GM13977 (cell line): ENCODE results near the gene KCNQ4.

Experiments
- DNase-seq: peaks from one replicate; pipeline ENCODE4 v3.0.0; 2012; ENCODE audit warnings: low spot score
- in situ Hi-C: fragments of 300-500 bp; cut with MboI; formaldehyde crosslinking; loops from one replicate; pipeline ENCODE4 v1.12.0; 2022; ENCODE audit warnings: low sequenced_read_pairs, low pct_unique_long_range_greater_than_20kb, mixed read lengths, inconsistent platforms; ENCODE audit not compliant: unreplicated experiment
- TF ChIP-seq, protein P1 (sequence below): IDR thresholded peaks from 2 replicates; pipeline ENCODE4 v1.5.1; 2012; ENCODE audit warnings: mild to moderate bottlenecking, control low read depth; ENCODE audit not compliant: insufficient read depth; ENCODE audit errors: extremely low read depth, missing control alignments

KCNQ4 gene

DNA sequence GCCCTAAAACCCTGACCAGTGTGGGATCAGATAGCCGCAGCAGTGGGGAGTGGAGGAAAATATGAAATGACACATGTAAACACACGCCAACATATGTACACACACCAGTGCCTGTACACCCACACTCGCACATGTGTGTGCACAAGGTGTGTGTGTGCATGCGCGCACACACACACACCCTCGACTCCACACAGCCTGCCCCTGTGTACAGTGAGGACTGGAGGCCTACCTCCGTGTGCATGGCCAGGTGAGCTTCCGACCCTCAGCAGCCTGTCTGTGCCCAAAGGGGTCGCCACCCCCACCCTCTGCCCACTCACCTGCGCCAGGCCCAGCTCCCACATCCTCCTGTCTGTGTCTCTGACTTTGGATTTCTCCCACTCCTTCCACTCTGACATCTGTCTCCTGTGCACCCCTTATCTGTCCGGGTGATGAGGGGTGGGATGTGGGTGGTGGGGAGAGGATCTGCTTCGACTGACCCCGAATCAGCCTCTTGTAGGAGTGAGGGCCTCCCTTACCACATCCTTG, 46.9 kb downstream of the KCNQ4 start:
- TF ChIP-seq, protein P1, sequence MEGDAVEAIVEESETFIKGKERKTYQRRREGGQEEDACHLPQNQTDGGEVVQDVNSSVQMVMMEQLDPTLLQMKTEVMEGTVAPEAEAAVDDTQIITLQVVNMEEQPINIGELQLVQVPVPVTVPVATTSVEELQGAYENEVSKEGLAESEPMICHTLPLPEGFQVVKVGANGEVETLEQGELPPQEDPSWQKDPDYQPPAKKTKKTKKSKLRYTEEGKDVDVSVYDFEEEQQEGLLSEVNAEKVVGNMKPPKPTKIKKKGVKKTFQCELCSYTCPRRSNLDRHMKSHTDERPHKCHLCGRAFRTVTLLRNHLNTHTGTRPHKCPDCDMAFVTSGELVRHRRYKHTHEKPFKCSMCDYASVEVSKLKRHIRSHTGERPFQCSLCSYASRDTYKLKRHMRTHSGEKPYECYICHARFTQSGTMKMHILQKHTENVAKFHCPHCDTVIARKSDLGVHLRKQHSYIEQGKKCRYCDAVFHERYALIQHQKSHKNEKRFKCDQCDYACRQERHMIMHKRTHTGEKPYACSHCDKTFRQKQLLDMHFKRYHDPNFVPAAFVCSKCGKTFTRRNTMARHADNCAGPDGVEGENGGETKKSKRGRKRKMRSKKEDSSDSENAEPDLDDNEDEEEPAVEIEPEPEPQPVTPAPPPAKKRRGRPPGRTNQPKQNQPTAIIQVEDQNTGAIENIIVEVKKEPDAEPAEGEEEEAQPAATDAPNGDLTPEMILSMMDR, result no peak
- in situ Hi-C loops, result no loop called here
- no peak for DNase-seq

DNA sequence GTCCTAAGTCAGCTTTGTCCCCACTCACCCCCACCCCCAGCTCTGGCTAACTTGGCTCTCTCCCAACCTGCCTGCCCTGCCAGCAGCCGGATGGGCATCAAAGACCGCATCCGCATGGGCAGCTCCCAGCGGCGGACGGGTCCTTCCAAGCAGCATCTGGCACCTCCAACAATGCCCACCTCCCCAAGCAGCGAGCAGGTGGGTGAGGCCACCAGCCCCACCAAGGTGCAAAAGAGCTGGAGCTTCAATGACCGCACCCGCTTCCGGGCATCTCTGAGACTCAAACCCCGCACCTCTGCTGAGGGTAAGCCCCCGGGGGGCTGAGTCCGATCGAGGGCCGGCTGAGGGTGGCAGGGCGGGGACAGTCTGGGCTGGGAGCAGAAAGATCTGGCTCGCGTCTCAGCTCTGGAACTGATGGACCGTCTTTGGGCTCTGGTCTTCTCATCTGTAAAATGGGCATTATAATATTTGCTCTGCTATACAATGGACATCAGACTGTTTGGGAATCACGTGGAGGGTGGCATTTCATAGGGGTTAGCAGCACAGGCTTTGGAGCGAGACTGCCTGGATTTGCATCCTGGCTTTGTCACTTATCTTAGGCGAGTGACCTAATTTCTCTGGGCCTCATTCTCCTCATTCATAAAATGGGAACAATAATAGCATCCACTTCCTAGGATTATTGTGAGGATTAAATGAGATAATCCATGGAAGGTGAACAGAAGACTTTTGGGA, 47.6 kb downstream of the KCNQ4 start:
- TF ChIP-seq, protein P1, result no peak
- in situ Hi-C loops, result no loop called here
- DNase-seq, result no peak

- DNase-seq, result no peak
- TF ChIP-seq, protein P1, result no peak
- in situ Hi-C loops, result no loop called here
Measured at GRCh38 chr1:40833979-40834378, 50.4 kb downstream of the KCNQ4 start.

DNA sequence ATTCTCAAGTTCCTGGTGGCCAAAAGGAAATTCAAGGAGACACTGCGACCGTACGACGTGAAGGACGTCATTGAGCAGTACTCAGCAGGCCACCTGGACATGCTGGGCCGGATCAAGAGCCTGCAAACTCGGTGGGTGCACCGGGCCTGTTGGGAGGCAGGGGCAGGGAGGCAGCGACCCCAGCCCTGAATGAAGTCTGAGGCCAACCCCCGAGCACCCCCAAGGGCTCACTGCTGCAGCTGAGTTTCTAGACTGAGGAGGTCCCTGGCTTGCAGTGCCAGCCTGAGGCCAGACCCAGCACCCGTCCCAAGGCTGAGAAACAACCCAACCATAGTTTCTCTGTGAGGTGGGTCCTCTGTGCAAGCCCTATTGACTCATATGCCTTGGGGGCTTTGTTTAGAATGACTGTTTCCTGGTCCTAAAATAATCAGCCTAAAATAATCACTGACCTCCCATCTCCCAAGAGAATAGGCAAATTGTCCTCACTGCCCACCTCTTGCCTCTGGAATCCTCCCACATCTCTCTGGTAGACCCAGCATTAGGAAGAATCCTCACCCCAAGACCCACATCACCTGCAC, 51.5 kb downstream of the KCNQ4 start:
- DNase-seq, result no peak
- TF ChIP-seq, protein P1, result no peak
- in situ Hi-C loops, result no loop called here

DNA sequence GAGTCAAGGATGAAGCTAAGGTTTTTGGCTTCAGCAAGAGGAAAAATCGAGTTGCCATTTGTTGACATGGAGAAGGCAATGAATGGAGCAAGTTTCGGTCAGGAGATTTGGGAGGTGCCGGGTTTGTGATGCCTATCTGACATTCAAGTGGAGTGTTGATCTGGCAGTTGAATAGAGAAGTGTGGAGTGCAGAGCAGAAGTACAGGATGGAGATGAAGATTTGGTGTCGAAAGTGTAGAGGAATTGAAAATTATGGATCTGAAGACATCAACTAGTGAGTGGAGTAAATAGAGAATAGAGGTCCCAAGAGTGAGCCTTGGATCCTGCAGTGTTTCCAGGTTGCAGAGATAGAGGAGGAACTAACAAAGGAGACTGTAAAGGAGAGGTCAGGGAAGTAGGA, 52.7 kb downstream of the KCNQ4 start:
- in situ Hi-C loops, result no loop called here
- TF ChIP-seq, protein P1, result no peak

GRCh38 chr1:40837601-40838000, 54.0 kb downstream of the KCNQ4 start:
- in situ Hi-C loops, result no loop called here
- DNase-seq, result no peak
- TF ChIP-seq, protein P1, result no peak

More for the DNA sequence above, 52.7 kb downstream of the KCNQ4 start:
- no peak for DNase-seq
